ENCODE data around the gene SOBP. TPM values are rescaled to one million over a fixed set of nuclear protein-coding genes. Genes with fewer than 3 reads are reported as not detected.

The SOBP gene
- total RNA-seq, 1 experiment from 2014 or later: 0.22 TPM

GRCh38 chr6:107598091-107598490 is 108.2 kb downstream of the SOBP start:
- Histone ChIP-seq H3K9me2 (ENCODE audit: insufficient read depth) (no peaks in the 10 kb centered on the region), H4K20me1 (ENCODE audit: insufficient read depth) (no peaks in the 10 kb centered on the region), H3K4me3 (no peak overlapping the region), H2AFZ (no peak overlapping the region), H3K27ac (no peak overlapping the region), H3K27me3 (ENCODE audit: insufficient read depth, low read depth) (no peaks in the 10 kb centered on the region), H3K4me1 (replicated peaks; ENCODE audit: insufficient read depth) (peaks cover 15% of the 10 kb centered on the region), H3F3A (ENCODE audit: insufficient read depth, low read depth) (no peaks in the 10 kb centered on the region), H3K9me3 (ENCODE audit: insufficient read depth, low read depth) (no peaks in the 10 kb centered on the region), H3K36me3 (ENCODE audit: low read depth) (no peaks in the 10 kb centered on the region), H3K4me2 (no peak overlapping the region), H3K79me2 (ENCODE audit: low read depth) (no peaks in the 10 kb centered on the region)
- ChIA-PET CTCF (no interaction called here), POLR2A (ENCODE audit: unreplicated experiment) (interaction anchor here (0.7 kb wide), 1 partner anchor 16 kb away, joined by 8 read pairs; no protein-coding TSS in a partner anchor)
- no peak for TF ChIP-seq CTCF (conservative IDR thresholded peaks at IDR 0.05)
- no peak for TF ChIP-seq EZH2 (IDR thresholded peaks at IDR 0.05; ENCODE audit: low read depth)
- intact Hi-C loops (cut with micrococcal nuclease; ENCODE audit: unreplicated experiment): no loop called here
- no TSS peak for BruUV-seq (replicated peaks)
- DNase-seq: no peak

GRCh38 chr6:107599043-107599442 is 109.1 kb downstream of the SOBP start:
- Histone ChIP-seq H3K4me1 (replicated peaks; ENCODE audit: insufficient read depth) (peaks cover 15% of the 10 kb centered on the region), H3K9me3 (ENCODE audit: insufficient read depth, low read depth) (no peaks in the 10 kb centered on the region), H3K9me2 (ENCODE audit: insufficient read depth) (no peaks in the 10 kb centered on the region), H3K4me2 (no peak overlapping the region), H3F3A (ENCODE audit: insufficient read depth, low read depth) (no peaks in the 10 kb centered on the region), H3K4me3 (no peak overlapping the region), H2AFZ (no peak overlapping the region), H3K36me3 (ENCODE audit: low read depth) (no peaks in the 10 kb centered on the region), H4K20me1 (ENCODE audit: insufficient read depth) (no peaks in the 10 kb centered on the region), H3K27ac (no peak overlapping the region), H3K27me3 (ENCODE audit: insufficient read depth, low read depth) (no peaks in the 10 kb centered on the region), H3K79me2 (ENCODE audit: low read depth) (no peaks in the 10 kb centered on the region)
- DNase-seq: no peak
- BruUV-seq (replicated peaks): no TSS peak
- no peak for TF ChIP-seq EZH2 (IDR thresholded peaks at IDR 0.05; ENCODE audit: low read depth)
- no peak for TF ChIP-seq CTCF (conservative IDR thresholded peaks at IDR 0.05)
- CTCF ChIA-PET: interaction anchor here (0.5 kb wide), 1 partner anchor 492 kb away, joined by 4 read pairs; no protein-coding TSS in a partner anchor
- intact Hi-C loops (cut with micrococcal nuclease; ENCODE audit: unreplicated experiment): no loop called here
- POLR2A ChIA-PET (ENCODE audit: unreplicated experiment): no interaction called here

- no peaks in the 10 kb centered on the region for H3K36me3 ChIP-seq (ENCODE audit: low read depth)
- BruUV-seq (replicated peaks): no TSS peak
- no peaks in the 10 kb centered on the region for H3K79me2 ChIP-seq (ENCODE audit: low read depth)
- H3K9me2 ChIP-seq (ENCODE audit: insufficient read depth): no peaks in the 10 kb centered on the region
- intact Hi-C loops (cut with micrococcal nuclease; ENCODE audit: unreplicated experiment): no loop called here
- peaks cover 15% of the 10 kb centered on the region for H3K4me1 ChIP-seq (replicated peaks; ENCODE audit: insufficient read depth)
- H2AFZ ChIP-seq: no peak overlapping the region
- H3K4me3 ChIP-seq: no peak overlapping the region
- TF ChIP-seq EZH2 (IDR thresholded peaks at IDR 0.05; ENCODE audit: low read depth) (no peak), CTCF (conservative IDR thresholded peaks at IDR 0.05) (no peak)
- ChIA-PET CTCF (interaction anchor here (0.6 kb wide), 1 partner anchor 1261 kb away, joined by 3 read pairs; no protein-coding TSS in a partner anchor), POLR2A (ENCODE audit: unreplicated experiment) (no interaction called here)
- no peaks in the 10 kb centered on the region for H3F3A ChIP-seq (ENCODE audit: insufficient read depth, low read depth)
- H3K4me2 ChIP-seq: no peak overlapping the region
- no peak overlapping the region for H3K27ac ChIP-seq
- no peaks in the 10 kb centered on the region for H4K20me1 ChIP-seq (ENCODE audit: insufficient read depth)
- no peak for DNase-seq
- no peaks in the 10 kb centered on the region for H3K9me3 ChIP-seq (ENCODE audit: insufficient read depth, low read depth)
- no peaks in the 10 kb centered on the region for H3K27me3 ChIP-seq (ENCODE audit: insufficient read depth, low read depth)
These were observed 110.2 kb downstream of the SOBP start for GRCh38 chr6:107600121-107600520.

All from PC-9 (cell line).